Esophagus mucosa (tissue), 1 donor: Measurements from ENCODE around the gene ATP10B. TPM values are rescaled to one million over a fixed set of nuclear protein-coding genes. Genes with fewer than 3 reads are reported as not detected.

ENCODE experiments used
- ATAC-seq: fragments of 200-7000 bp; cut with Tn5 transposase; one replicate; pipeline ENCODE4 v1.9.1; 2020
- total RNA-seq: library from RNA; stranded (reverse); gene quantifications from one replicate; pipeline ENCODE4 v1.2.4, GENCODE V29; 2023
- donor health status: DM: yes; HTN: yes; CAD: no.

ATP10B gene
- total RNA-seq, 1 donor from 2014 or later: 12.1 TPM

DNA sequence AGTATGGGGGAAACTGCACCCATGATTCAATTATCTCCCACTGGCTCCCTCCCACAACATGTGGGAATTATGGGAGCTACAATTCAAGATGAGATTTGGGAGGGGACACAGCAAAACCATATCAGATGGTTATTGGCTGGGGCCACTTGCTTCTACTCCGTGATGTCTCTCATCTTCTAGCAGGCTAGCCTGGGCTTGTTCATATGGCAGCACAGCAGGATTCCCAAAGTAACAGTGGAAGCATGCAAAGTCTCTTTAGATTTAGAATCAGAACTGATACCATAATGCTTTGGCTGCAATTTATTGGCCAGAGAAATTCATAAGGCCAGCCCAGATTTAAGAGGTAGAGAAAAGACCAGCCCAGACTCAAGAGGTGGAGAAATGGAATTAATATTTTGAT, 304.1 kb downstream of the ATP10B start:
- no peak for ATAC-seq

DNA sequence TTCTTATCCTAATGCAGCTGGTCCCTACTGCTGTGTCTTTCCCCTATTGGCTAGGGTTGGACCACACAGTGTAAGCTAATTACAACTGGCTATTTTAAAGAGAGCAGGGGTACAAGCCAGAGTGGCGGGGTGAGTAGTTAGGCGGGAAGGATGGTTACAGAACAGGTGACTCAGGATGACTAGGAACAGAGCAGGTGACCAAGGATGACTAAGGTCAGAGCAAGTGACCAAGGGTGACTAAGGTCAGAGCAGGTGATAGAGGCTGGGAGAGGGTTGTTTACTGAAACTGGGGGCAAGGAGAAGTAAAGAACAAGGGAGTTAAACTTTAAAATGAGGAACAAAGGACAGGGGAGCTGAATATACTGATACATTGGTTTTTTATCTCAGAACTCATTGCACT, 304.9 kb downstream of the ATP10B start:
- no peak for ATAC-seq

DNA sequence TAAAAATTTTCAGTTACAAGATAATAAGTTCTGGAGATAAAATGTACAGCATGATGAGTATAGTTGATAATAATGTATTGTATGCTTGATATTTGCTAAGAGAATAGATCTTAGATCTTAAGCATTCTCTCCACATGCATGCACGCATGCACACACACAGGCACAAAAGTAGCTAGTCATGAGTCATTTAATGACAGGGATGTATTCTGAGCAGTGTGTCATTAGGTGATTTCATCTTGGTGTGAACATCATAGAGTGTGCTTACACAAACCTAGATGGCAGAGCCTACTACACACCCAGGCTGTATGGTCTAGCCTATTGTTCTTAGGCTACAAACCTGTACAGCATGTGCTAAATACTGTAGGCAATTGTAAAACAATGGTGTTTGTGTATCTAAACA, 306.2 kb downstream of the ATP10B start:
- peak; percentile 85 for ATAC-seq

DNA sequence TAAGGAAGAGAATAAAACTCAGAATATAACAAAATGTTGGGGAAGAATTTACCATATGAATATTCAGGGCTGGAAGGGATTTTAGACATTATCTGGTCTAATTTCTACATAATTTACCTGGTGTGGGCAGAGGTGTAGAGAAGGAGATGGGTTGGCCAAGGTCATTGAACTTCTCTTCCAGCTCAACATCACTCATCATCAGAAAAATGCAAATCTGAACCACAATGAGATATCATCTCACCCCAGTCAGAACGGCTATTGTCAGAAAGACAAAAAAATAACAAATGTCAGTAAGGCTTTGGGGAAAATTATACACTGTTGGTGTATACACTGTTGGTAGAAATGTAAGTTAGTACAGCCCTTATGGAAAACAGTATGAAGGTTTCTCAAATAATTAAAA, 308.6 kb downstream of the ATP10B start:
- ATAC-seq: no peak

DNA sequence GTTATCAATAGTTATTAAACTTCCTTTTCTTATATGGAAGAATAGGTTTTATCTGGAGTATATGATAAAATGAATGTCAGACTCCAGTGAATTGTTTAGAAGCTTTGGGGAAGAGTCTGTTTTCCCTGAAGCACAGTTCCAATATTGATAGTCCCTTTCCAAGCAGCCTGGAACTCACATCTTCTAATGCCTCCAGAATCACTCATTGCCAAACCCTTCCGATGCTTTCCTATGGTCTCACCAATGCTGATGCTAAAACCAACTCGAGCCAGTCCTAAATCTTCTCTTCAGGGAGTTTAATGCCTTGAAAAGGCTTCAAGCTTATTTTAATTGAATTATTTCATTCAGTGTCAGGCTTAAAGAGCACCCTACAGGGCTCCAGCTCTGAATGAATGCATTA, 309.2 kb downstream of the ATP10B start:
- ATAC-seq: no peak

DNA sequence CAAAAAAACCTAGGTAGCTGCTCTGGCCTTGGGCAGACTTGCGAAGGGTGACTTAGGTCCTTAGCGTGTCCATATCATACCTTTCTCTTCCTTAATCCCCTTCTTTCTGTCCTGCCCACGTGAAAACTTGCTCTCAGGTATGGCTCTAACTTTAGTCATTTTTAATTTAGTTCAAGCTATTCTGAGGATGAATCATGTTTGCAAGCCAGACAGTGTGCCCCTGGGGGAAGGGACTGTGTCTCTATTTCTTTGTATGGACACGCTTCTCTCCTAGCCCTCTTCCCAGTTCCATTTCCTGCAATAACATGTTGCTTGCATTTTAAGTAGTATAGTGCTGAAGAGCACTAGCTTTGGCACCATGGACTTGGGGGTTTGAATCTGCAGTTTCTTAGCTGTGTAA, 309.7 kb downstream of the ATP10B start:
- peak; percentile 74 for ATAC-seq

DNA sequence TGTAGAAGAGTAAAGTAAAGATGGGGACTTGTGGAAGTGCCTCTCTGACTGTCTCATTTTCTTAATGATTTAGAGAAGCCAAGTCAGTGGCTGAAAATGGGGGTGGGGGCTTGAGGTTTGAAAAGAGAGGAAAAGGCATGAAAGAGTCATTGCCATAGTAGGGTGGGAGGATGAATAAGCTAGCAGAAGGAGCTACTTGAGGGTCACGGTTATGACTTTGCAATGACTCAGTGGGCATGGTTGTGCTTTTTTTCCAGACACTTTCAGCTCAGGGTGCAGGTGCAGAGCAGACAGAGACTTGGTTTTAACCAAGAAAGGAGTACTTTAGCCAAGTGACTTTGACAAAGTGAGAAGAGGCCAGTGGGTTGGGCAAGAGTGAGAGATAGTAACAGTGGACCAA, 312.6 kb downstream of the ATP10B start:
- ATAC-seq: no peak

DNA sequence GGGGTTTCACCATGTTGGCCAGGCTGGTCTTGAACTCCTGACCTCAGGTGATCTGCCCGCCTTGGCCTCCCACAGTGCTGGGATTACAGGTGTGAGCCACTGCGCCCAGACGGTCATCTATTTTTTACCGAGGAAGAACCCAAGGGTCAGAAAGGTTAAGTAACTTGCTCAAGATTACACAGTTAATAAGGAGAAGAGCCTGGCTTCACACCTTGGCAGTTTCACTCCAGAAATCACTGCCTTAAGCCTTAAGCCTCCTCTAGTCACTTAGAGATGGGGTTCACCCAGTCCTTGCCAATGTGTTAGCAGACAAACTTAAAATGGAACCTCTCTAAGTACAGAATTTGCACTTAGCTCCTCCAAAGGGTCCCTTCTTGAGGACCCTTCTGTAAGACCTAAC, 314.1 kb downstream of the ATP10B start:
- ATAC-seq: no peak

DNA sequence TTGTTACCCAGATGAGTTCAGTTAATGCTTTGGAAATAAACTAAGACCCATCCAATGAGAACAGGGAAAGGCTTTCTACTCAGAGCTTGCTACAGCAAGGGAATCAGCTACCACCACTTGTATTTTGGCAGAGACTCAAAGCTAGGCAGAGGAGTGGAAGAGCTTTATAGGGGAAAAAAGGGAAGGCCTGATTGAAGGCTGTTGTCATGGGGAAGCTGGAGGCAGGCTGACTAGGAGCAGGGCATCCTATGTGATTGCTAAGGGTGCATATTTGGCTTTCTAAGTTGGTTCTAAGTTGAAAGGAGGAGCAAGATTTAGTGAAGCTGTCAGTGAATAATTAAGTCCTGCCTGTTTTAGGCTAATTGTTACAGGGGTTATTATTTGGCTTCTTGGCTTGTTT, 314.9 kb downstream of the ATP10B start:
- ATAC-seq: no peak

DNA sequence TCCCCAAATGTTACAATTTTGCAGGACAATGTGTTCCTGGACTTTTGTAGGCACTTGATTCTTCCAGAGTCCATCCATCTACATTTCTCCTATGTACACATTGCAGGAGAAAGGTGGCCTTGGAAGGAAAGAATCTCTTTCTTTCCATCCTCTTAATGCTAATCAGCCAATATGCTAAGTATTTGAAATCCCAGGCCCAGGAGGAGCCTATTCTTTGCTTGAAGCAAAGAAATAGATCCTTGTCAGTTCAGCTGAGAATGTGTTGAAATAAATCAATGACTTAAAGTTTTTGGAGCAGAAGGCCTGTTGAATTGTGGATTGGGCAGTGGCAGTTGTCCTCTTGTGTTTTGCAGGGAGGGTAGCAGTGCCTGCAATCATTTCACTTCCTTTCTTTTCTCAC, 317.1 kb downstream of the ATP10B start:
- ATAC-seq: no peak

DNA sequence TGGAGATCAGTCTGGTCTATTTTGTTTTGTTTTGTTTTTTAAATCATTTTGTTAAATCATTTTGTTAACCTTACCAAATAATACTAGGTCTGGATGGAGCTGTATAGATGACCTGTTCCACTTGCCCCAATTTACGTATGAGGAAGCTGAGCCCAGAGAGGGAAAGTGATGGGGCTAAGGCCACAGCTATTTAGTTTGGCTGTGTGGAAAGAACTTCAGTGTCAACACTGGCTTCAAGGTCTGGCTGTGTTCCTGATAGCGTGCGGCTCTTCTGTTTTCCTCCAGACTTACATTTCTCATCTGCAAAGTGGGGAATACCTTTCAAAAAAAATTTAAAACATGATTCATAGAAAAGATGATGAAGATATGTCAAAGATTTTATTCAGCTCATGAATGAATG, 317.9 kb downstream of the ATP10B start:
- no peak for ATAC-seq

DNA sequence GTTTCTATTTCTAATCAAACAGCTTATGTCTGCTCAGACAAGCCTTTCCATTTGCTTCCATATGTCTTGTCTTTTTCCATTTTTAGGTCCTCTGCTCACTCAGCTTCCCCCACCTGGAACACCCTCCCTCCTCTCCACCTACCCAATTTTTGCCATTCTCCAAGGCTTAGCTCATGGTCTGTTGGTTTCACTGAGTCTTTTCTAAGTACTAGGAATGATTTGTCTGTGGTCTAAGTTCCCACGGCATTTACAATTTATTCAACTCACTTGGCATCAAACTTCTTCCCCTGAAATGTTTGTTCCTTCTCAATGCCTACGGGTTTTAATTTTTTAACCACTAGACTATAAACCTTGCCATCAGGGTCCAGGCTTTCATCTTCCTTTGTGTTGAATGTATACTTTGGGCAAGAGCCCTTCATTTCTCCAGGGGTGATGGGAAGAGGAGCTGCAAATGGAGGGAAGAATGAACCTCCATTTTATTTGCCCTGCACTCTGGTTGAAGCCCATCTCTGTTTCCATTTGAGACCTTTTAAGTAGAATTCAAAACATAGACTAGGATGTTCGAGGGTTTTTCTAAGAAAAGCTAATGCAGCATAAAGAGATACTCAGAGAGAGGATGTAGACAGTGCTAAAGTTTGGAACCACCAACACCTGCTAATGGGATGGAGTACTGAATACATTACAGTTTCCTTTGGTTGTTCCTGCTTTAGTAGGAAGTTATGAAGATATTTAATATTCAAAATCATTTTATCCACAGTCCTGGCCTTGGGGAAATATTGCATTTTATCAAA, 326.3 kb downstream of the ATP10B start:
- ATAC-seq: no peak

DNA sequence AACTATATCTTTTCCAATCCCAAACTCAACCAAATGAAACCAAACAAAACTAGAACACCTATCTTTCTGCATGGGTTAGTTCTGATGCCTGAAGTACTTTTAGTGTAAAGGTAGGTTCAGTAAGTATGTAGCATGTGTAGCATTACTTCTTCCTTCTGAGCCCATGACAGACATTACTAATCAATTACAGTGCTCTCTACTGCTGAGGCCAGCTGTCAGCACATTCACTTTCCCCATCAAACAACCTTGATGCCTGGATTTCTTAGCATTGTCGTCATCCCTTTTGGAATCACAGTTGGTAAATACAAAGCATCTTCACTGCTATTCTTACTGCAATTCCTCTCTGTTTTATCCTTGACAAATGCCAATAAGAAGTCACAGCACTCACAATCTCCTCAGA, 327.2 kb downstream of the ATP10B start:
- no peak for ATAC-seq

DNA sequence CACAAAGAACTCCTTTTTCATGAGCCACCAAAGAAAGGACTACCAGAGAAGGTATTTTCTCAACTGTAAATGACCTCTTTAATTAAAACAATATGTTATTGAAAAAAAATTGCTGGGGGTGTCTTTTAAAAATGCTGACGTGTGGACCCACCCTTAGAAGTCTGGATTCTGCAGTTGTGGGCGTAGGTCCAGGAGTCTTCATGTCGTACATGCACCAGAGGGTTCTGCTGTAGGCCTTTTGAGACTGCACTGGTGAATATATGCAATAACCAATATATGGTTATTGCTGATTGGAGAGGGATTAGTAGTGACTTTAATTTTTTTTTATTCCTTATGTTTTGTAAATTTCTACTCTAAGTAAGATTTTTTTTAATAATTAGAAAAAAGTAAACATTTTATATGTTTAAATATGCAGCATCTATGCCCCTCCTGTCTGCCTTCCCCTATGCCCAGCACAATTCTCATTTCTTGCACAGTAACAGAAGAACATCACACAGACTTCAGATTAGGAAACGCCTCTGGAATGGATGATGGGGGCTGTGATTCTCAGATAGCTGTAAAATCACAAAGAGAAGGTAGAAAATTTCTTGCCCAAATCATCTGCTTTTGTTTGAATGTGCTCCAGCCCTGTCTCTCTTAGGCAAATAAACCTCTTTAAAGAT, 328.4 kb downstream of the ATP10B start:
- ATAC-seq: no peak

DNA sequence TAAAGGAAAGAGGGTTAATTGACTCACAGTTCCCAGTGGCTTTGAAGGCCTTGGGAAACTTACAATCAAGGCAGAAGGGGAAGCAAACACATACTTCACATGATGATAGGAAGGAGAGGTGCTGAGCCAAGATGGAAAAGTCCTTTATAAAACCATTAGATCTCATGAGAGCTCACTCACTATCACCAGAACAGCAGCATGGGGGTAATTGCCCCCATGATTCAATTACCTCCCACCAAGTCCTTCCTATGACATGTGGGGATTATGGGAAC, 330.7 kb downstream of the ATP10B start:
- no peak for ATAC-seq

DNA sequence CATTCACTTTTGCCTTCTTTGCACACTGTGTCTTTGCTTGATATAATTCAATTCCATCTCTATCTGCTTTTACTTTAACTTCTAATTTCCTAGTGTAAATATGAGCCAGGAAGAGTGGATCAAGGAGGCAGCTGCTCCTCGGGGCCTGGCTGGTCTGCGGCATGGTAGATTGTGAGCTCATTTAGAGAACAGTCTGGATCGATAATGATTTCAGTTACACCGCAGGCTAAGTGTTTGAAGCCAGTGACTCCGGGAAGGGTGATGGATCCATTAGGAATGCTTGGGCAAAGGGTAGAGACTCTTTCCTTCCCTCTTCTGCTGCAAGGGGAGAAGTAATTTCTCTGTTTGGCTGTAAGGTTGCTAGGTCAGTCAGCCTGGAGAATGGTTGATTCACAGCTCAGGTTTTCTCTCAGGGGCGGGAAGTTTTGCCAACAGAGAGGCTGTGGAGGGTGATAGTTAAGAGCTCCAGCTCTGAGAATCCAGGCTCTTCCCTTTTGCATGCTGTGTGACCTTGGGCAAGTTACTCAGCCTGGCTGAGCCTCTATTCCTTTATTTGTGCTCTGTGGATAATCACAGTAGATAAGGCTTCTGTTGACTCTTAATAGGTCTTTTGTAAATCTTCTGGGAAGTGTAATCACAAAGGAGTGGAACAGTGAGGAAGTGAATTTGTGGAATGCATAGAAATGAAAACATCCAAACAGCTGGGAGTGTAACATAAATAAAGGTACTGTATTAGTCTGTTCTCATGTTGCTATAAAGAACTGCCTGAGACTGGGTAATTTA, 331.2 kb downstream of the ATP10B start:
- ATAC-seq: no peak

DNA sequence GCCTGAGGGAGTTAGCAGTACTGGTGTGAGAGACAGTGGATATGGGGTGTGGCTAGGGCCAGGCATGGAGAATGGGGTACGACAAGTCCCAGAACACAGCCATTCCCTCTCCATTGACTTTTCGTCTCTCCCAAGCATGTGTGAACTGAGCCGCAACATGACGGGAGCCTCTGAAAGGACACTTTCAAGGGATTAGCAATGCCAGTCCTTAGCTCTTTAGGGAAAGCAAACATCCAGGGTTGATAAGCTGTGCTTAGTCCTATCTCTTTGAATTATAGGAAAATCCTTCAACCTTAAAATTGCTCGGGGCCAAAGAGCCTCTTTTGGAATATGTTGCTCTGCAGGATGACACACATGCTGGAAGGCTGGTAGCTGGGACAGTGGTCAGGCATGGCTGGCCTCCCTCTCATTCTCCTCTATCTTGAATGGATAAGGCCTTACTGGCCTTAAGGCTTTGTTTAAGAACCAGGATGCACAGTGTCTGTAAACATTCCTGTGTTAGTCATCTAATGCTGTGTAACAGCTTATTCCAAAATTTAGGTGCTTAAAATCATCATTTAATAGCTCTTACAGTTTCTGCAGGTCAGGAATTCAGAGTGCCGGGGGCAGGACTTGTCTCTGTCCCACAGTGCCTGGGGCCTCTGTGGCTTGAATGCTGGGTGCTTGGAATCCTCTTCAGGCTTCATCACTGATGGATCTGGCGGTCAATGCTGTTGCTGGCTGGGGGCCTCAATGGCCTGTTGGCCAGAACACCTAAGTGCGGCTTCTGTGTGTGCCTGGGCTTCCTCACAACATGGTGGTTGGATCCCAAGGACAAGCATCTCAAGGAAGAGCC, 335.1 kb downstream of the ATP10B start:
- ATAC-seq: no peak

DNA sequence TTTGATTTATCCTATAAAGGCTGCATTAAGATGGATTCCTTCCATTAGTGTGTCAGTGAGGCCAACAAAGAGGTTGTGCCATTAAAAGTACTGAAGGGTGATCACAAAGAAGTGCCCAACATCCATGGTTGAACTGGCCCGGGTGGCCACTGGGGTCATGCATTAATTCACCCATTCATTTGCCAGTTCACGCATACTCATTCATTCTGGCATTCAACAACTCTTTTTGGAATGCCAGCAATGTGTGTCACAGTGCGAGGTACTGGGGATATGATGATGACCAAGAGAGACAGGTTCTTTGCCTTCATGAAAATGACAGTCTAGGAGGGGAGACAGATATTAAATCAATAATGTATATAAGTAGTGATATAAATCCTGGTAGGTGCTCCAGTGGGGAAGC, 337.1 kb downstream of the ATP10B start:
- ATAC-seq: no peak

DNA sequence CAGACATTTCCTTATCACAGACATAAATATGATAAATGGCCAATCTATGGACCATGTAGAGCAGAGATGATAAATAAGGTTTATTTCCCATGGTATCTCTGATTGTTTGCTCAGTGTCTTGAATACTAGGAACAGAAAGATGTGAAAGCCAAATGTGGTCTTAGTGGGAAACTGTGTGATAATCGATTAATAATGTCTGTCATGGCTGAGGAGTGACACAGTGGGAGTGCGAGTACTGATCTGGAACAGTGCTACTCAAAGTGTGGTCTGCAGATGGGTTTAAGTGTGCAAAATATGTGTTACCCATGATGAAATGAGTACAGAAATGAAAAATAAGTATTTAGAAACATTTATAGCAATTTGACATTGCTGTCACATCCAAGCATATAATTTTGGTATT, 337.8 kb downstream of the ATP10B start:
- no peak for ATAC-seq

DNA sequence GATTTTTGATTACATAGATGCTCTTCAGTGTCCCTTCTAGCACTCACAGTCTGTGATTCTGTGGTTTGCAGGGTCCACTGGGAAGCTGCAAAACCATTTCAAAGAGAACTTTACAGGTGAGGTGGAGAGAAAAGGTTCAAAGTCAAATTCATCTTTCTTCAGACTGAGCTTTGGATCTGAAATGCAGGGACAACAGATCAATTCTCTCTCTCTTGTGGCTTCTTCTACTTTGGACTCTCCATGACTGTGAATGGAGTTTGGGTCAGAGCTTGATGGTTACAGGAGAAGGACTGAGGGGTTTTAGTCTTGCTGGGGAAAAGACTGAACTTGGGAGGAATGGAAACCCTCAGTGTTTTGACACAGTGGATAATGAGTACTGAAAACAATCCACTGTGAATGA, 338.5 kb downstream of the ATP10B start:
- no peak for ATAC-seq
